HG03097 (cell line): ENCODE data around the gene GPLD1.

Experiments
- ATAC-seq: cut with Tn5 transposase; IDR thresholded peaks from one replicate; pipeline ENCODE4 v1.9.1; 2021; ENCODE audit not compliant: unreplicated experiment, low FRiP score

Gene GPLD1

GRCh38 chr6:24460966-24461365 is 28.4 kb downstream of the GPLD1 start:
- ATAC-seq = no peak

DNA sequence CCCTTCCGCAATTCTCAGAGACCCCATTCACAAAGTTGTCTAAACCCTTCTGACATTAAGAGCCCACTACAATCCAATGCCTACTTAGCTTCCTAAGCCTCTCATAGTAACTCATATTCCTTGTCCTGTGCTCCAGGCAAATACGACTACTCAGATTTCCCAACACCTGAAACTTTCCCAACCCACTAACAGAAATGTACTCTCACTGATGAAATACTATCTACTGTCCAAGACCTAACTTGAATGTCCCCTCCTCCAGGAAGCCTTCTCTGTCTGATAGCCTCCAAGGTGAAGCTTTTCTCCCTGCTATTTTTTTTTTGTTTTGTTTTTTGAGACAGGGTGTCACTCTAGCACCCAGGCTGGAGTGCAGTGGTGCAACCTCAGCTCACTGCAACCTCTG is 30.4 kb downstream of the GPLD1 start:
- ATAC-seq = no peak

DNA sequence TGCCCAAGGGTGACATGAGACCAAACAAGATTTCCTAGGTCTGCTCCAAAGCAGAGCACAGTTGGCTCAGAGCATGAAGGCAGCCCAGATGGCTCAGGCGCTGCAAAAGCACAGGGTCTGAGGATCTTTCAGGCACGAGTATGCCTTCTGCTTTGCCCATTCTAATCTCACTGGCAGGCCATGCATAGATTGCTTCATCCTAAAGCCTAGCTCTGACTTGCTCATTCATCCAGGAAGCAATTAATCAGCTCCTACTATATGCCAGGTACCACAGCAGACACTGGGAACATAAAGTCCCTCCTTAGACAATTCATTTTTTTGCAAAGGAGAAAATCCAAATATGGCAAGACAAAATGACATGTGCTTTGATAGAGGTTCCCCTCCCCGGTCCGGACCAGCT is 31.2 kb downstream of the GPLD1 start:
- no peak for ATAC-seq

GRCh38 chr6:24455061-24455460 is 34.3 kb downstream of the GPLD1 start:
- ATAC-seq = no peak

- no peak for ATAC-seq
These were observed 34.9 kb downstream of the GPLD1 start for GRCh38 chr6:24454452-24454851.

DNA sequence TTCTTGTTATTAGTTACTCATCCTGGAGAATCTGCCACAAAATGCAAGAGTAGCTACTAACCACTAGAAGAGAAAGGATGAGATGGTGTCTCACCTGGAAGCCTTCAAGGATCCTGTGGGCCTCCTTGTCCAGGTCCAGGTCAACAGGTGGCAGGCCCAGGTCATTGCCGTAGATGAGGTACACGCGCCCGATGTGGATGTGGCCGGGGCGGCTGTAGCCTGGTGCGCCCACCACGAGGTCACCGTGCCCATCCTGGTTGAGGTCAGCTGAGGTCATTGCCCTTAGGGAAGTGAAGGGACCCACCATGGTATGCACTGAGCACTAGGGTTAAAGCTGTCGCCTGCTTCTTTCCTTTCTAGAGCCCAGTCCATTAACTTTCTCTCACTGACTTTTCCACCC is 35.5 kb downstream of the GPLD1 start:
- ATAC-seq = no peak

- ATAC-seq = no peak
These were observed 37.6 kb downstream of the GPLD1 start for GRCh38 chr6:24451581-24452388.

- no peak for ATAC-seq
These were observed 40.4 kb downstream of the GPLD1 start for GRCh38 chr6:24448828-24449525.

DNA sequence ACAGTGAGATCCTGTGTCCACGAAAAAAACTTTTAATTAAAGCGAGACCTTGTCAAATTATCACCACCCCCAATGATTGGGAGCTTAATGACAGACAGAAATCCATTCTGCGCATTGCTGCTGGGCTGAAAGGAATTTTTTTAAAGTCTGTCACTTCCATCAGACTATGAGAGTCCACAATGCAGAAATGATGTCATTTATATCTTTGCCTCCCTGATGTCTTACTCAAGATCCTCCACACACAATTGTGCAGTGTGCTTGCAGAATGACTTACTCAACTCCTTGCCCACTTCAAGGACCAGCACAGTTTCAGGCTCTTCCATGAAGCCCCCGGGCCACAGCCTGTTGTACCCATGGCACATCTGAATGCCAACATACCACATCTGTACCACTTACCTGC is 41.0 kb downstream of the GPLD1 start:
- ATAC-seq = no peak

DNA sequence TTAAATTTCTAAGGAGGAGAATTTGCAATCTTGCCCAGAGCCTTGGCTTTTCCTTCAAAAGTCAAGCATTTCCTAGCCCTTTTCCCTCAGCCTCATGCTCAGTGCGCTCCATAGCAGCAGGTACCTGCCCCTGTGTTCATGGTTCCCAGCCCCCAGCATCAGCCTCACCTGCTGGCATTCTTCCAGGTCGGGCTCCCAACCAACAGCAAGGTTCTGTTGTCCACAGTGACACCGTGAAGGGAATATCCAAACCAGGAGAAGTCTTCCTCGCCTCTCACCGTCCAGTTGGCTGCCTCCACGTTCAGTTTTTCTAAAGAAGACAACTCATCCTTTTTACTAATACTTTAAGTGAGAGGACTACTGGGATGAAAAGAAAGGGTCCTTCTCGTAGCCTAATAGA is 42.7 kb downstream of the GPLD1 start:
- no peak for ATAC-seq

DNA sequence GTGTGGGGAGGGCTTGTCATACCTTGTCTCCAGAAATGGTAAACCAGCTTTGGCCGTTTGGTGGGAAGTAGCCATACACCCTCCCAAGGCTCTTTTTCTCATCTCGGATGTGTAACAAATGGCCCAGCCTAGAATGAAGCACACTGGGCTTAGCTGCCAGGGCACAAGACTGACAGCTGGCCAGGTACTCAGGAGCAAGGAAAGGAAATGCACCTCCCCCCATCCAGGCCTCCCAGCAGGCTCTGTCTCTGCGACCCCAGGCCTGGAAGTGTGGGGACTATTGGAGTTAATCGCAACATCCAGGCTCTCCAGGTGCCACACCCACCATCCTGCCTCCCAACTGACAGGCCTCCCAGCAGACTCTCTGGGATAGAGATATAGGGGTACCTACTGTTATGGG is 43.7 kb downstream of the GPLD1 start:
- ATAC-seq = no peak

GRCh38 chr6:24444588-24444987 is 44.8 kb downstream of the GPLD1 start:
- no peak for ATAC-seq

- no peak for ATAC-seq
These were observed 47.8 kb downstream of the GPLD1 start for GRCh38 chr6:24441599-24441904.

GRCh38 chr6:24440897-24441598 is 48.3 kb downstream of the GPLD1 start:
- no peak for ATAC-seq

DNA sequence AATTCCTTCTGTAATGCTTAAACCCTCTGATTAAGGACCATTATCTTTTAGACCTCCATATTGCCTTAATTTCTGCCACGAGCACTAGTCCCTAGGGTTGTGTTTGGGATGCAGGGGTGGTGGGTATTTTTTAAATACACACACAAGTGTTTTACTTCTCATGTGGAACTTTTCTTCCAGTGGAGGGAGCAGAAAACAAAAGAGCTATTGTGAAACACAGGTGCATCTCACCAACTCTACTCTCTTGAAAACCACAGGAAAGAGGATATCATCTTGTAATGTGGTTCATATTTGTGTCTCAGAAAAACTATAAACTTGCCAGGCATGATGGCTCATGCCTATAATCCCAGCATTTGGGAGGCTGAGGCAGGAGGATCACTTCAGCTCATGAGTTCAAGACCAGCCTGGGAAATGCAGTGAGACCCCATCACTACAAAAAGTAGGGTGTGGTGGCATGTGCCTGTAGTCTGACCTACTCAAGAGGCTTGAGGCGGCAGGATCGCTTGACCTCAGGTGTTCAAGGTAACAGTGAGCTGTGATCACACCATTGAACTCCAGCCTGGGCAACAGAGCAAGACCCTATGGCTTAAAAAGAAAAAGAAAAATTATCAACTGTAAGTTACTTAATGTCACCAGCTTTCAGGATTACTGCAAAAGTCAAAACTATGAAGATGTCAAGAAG is 49.4 kb downstream of the GPLD1 start:
- ATAC-seq = no peak

DNA sequence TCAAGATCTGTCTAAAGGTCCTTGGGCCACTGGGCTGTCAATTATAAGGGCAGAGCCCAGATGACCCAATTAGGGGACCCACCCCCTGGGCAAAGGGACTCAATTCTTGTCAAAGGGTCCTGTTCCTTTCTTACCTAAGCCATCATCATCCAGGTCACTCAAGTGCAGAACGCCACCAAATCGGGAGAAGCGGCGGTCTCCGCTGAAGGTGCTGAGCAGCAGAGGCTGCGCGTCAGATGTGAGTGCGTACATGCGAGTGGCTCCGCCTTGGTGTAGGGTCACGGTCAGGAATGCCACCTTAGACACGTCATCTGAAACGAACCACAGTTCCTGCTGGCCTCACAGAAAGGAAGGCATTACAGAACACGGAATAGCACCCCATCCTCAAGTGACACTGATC is 52.4 kb downstream of the GPLD1 start:
- no peak for ATAC-seq

DNA sequence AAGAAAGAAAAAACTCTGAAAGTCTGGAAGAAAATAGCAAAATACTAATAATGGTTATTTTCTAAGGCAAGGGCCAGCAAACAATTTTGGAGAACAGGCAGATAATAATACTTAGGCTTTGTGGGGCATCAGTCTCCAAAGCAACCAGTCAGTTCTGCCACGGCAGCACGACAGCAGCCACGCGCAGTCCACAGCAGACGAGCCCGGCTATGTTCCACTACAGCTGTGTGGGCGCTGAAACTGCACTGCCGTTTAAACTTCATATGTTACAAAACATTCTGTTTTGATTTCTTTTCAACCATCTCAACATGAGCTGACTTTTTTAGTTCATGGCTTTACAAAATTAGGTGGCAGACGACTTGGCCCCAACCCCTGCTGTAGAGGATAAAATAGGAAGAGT is 56.8 kb downstream of the GPLD1 start:
- ATAC-seq = no peak

DNA sequence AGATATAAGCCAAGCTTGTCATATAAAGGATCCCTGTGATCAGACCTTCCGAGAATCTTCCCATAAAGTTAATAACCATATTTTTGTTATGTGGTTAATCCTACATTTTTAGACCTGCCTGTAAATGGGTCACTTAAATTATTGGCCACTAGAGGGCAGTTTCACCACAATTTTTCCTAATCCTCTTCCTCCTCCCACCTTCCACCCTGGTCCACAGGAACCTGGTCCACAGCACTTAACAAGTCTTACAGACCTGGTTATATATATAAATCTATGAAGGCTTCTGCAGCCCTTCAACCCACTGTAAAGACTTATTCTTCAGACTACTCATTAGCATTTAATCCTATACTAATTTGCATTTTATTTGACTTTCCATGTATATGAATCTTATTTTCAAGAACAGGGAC is 58.3 kb downstream of the GPLD1 start:
- no peak for ATAC-seq

GRCh38 chr6:24430086-24430485 is 59.3 kb downstream of the GPLD1 start:
- ATAC-seq = no peak

- no peak for ATAC-seq
These were observed 60.2 kb downstream of the GPLD1 start for GRCh38 chr6:24429146-24429545.

- ATAC-seq = no peak
These were observed 60.8 kb downstream of the GPLD1 start for GRCh38 chr6:24428615-24429014.
